ENCODE data around the gene MLXIPL. TPM values are rescaled to one million over a fixed set of nuclear protein-coding genes. Genes with fewer than 3 reads are reported as not detected.
"Not testable (repeated sequence)": the region's sequence is repeated elsewhere in the genome, so short reads cannot be mapped to it uniquely, and the experiment has no call there.

The MLXIPL gene
- total RNA-seq, 1 donor from 2014 or later = 2.0 TPM

DNA sequence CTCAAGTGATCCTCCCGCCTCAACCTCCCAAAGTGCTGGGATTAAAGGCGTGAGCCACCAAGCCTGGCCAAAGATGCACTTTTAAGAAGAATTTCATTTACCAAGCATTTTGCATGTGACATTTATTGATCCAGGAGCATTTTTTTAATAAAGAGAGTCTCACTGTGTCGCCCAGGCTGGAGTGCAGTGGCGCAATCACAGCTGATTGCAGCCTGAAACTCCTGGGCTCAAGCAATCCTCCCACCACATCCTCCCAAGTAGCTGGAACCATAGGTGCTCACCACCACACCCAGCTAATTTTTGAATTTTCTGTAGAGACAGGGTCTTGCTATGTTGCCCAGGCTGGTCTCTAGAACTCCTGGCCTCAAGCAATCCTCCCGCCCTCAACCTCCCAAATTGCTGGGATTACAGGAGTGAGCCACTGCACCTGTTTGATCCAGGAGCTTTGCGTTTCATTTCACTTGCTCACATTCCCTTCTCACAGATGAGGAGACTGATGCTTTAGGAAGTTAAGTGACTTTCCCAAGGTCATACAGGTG, 41.6 kb downstream of the MLXIPL start:
- TF ChIP-seq CTCF (IDR thresholded peaks at IDR 0.05; ENCODE audit: unreplicated experiment) = no peak
- no peaks in the 10 kb centered on the region for H3K36me3 Mint-ChIP-seq
- no peaks in the 10 kb centered on the region for H3K27me3 Mint-ChIP-seq (ENCODE audit: low read depth)
- H3K27ac Mint-ChIP-seq = no peak overlapping the region
- H3K9me3 Mint-ChIP-seq = no peaks in the 10 kb centered on the region
- no peak overlapping the region for H3K4me3 Mint-ChIP-seq
- peaks cover 12% of the 10 kb centered on the region for H3K4me1 Mint-ChIP-seq
- DNase-seq (ENCODE audit: low spot score in 2 of 2, unreplicated experiment in 2 of 2) = no peak

GRCh38 chr7:73581006-73581405, 43.3 kb downstream of the MLXIPL start:
- not testable (repeated sequence) for DNase-seq (ENCODE audit: low spot score in 2 of 2, unreplicated experiment in 2 of 2); H3K27ac Mint-ChIP-seq; H3K4me3 Mint-ChIP-seq; H3K27me3 Mint-ChIP-seq (ENCODE audit: low read depth); H3K9me3 Mint-ChIP-seq; H3K36me3 Mint-ChIP-seq
- H3K4me1 Mint-ChIP-seq = peaks cover 21% of the 10 kb centered on the region

DNA sequence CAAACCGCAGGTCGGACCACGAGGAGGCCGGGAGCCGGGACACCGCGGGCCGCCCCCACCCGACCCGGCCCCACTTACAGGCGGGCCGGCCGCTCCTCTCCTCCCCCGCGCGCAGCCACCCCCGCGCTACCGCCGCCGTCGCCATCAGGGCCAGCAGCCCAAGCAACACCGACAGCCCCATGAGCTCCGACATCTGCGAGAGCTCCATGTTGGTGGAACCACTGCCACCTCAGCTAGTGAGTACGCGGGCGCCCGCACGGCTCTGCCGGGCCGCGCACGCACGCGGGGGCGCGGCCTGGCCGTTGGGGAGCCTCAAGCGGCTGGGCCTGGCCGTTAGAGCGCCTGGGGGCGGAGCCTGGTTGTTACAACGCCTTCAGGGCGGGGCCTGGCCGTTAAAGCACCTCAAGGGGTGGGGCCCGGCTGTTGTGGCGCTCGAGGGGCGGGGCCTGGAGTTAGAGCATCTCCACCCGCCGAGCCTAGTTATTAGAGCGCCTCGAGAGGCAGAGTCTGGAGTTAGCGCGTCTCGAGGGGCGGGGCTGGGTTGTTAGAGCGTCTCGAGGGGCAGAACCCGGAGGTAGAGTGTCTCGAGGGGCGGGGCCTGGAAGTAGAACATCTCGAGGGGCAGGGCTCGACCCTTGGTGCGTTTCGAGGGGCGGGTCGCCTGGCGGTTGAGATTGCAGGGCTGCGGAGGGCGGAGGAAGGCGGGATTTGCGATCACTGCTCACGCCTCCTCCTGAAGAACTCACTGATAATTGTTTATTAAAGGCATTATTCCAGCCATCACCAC, 45.8 kb downstream of the MLXIPL start, which contains the start of gene TBL2:
TBL2 (minus strand) TSS at position 238 of the 787 bp plus-strand sequence; CDS start at position 208, 30 bp downstream.
- Mint-ChIP-seq H3K27ac (peak within 1 kb of the TSS; percentile 97), H3K27me3 (ENCODE audit: low read depth) (no peaks in the 10 kb centered on the region), H3K36me3 (peaks cover 9% of the 10 kb centered on the region), H3K4me1 (peaks cover 21% of the 10 kb centered on the region), H3K9me3 (no peaks in the 10 kb centered on the region), H3K4me3 (peak within 1 kb of the TSS; percentile 90)
- TF ChIP-seq CTCF (IDR thresholded peaks at IDR 0.05; ENCODE audit: unreplicated experiment) = no peak
- peak; percentile 98 to 99 for DNase-seq (ENCODE audit: low spot score in 2 of 2, unreplicated experiment in 2 of 2)

DNA sequence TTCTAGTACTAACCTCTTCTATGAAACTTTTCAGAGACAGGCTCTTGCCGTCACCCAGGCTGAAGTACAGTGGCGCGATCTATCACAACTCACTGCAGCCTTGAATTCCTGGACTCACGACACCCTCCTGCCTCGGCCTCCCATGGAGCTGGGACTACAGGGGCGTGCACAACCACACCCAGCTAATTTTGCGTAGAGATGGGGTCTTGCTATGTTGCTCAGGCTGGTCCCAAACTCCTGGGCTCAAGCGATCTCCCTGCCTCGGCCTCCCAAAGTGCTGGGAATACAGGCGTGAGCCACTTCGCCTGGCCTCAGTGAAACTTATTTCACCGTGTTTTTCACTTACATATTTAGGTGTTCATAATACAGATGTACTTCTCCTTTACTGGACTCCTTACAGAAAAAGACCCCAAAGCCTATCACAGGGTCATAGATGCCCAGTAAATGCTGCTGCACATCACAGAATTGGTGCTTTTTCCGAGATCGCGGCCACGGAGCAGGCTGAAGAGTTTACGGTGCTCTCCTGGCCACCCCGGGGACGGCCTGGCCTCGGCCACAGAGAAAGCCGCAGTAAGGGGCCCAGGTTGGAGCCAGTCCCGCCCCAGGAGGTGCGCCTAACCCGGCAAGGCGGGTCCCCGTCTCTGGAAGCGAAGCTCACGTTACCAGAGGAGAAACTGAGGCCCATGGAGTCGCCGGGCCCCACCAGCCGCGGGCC, 46.5 kb downstream of the MLXIPL start:
- DNase-seq (ENCODE audit: low spot score in 2 of 2, unreplicated experiment in 2 of 2) = peak in 1 of 2 experiments; percentile 63
- Mint-ChIP-seq H3K4me1 (peaks cover 21% of the 10 kb centered on the region), H3K9me3 (no peaks in the 10 kb centered on the region), H3K27me3 (ENCODE audit: low read depth) (no peaks in the 10 kb centered on the region), H3K36me3 (peaks cover 10% of the 10 kb centered on the region), H3K4me3 (peak overlapping the region; percentile 90), H3K27ac (peak overlapping the region; percentile 94)
- TF ChIP-seq CTCF (IDR thresholded peaks at IDR 0.05; ENCODE audit: unreplicated experiment) = no peak

DNA sequence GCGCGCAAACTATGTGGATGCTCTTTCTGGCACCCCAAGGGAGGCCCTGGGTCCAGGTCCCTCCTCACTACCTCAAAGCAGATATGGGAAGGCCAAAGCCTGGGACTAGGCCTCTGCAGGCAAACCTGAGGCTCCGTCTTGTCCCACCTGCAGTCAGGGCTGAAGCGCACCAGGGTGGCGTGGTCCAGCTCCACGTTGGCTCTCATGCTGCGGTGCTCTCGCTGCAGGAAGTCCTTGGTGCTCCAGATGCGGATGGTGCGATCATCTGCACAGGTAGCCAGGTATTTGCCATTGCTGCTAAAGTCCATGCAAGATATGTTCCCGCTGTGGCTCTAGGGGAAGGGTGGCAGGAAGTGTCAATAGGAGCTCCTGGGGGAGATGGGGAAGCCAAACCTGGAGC, 50.5 kb downstream of the MLXIPL start:
- no peak overlapping the region for H3K27ac Mint-ChIP-seq
- peaks cover 16% of the 10 kb centered on the region for H3K4me1 Mint-ChIP-seq
- H3K36me3 Mint-ChIP-seq = peaks cover 28% of the 10 kb centered on the region
- no peak for TF ChIP-seq CTCF (IDR thresholded peaks at IDR 0.05; ENCODE audit: unreplicated experiment)
- H3K9me3 Mint-ChIP-seq = no peaks in the 10 kb centered on the region
- no peak for DNase-seq (ENCODE audit: low spot score in 2 of 2, unreplicated experiment in 2 of 2)
- no peak overlapping the region for H3K4me3 Mint-ChIP-seq
- no peaks in the 10 kb centered on the region for H3K27me3 Mint-ChIP-seq (ENCODE audit: low read depth)

- no peaks in the 10 kb centered on the region for H3K27me3 Mint-ChIP-seq (ENCODE audit: low read depth)
Measured at GRCh38 chr7:73573276-73573675, 51.0 kb downstream of the MLXIPL start.

More at GRCh38 chr7:73573276-73573675, 51.0 kb downstream of the MLXIPL start:
- Mint-ChIP-seq H3K4me1 (peaks cover 14% of the 10 kb centered on the region), H3K27ac (no peak overlapping the region), H3K9me3 (no peaks in the 10 kb centered on the region), H3K4me3 (no peak overlapping the region), H3K36me3 (peaks cover 28% of the 10 kb centered on the region)
- no peak for TF ChIP-seq CTCF (IDR thresholded peaks at IDR 0.05; ENCODE audit: unreplicated experiment)
- DNase-seq (ENCODE audit: low spot score in 2 of 2, unreplicated experiment in 2 of 2) = no peak
